HG03571 (cell line): ENCODE data around the gene SND1.
A peak's percentile ranks its signal among the peaks of the same experiment; 100 is the strongest.
"Not testable (repeated sequence)": the region's sequence is repeated elsewhere in the genome, so short reads cannot be mapped to it uniquely, and the experiment has no call there.

Experiments
- ATAC-seq: cut with Tn5 transposase; IDR thresholded peaks from one replicate; pipeline ENCODE4 v1.9.1; 2021; ENCODE audit not compliant: unreplicated experiment

SND1 gene

GRCh38 chr7:127822822-127823508 lies 171.0 kb downstream of the SND1 start:
- no peak for ATAC-seq

- no peak for ATAC-seq
Measured at GRCh38 chr7:127824682-127825081, 172.7 kb downstream of the SND1 start.

- ATAC-seq = peak; percentile 48
Measured at GRCh38 chr7:127828843-127829500, 177.0 kb downstream of the SND1 start.

- ATAC-seq = no peak
Measured at GRCh38 chr7:127831318-127832219, 179.6 kb downstream of the SND1 start.

GRCh38 chr7:127832592-127832991 lies 180.6 kb downstream of the SND1 start:
- ATAC-seq = no peak

GRCh38 chr7:127833641-127834040 lies 181.6 kb downstream of the SND1 start:
- ATAC-seq = no peak

- ATAC-seq = no peak
Measured at GRCh38 chr7:127835679-127836078, 183.7 kb downstream of the SND1 start.

- ATAC-seq = not testable (repeated sequence)
Measured at GRCh38 chr7:127837816-127838410, 185.9 kb downstream of the SND1 start.

- no peak for ATAC-seq
Measured at GRCh38 chr7:127838816-127839415, 186.9 kb downstream of the SND1 start.

GRCh38 chr7:127840226-127840951 lies 188.4 kb downstream of the SND1 start:
- ATAC-seq = no peak

GRCh38 chr7:127844165-127844564 lies 192.2 kb downstream of the SND1 start:
- ATAC-seq = no peak

GRCh38 chr7:127844707-127845331 lies 192.8 kb downstream of the SND1 start:
- no peak for ATAC-seq

- ATAC-seq = no peak
Measured at GRCh38 chr7:127845522-127846214, 193.7 kb downstream of the SND1 start.

GRCh38 chr7:127847641-127848040 lies 195.6 kb downstream of the SND1 start:
- no peak for ATAC-seq

- ATAC-seq = no peak
Measured at GRCh38 chr7:127848241-127848640, 196.2 kb downstream of the SND1 start.

GRCh38 chr7:127850195-127850594 lies 198.2 kb downstream of the SND1 start:
- no peak for ATAC-seq

GRCh38 chr7:127854383-127854782 lies 202.4 kb downstream of the SND1 start:
- no peak for ATAC-seq

GRCh38 chr7:127857464-127857841 lies 205.5 kb downstream of the SND1 start:
- ATAC-seq = no peak
